ENCODE results near the gene ARSI.

DNA sequence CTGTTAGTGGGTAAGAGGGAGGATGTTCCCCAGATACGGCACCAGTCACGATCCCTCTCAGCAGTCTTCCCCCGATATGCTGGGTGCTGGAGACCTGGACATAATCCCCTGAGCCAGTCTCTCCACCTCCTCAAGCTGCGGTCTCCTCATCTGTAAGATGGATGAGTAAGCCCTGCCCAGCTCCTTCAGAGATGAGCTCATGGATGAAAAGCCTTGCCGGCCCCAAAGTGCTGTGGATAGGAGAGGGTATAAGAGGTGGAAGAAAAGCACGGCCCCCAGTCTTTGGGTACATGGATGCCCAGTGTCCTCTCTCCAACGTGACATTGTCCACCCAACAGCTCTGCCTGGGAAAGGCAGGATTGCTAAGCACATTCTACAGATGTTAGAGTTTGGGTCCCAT lies 17.6 kb downstream of the ARSI start:
- TF ChIP-seq, protein P1, sequence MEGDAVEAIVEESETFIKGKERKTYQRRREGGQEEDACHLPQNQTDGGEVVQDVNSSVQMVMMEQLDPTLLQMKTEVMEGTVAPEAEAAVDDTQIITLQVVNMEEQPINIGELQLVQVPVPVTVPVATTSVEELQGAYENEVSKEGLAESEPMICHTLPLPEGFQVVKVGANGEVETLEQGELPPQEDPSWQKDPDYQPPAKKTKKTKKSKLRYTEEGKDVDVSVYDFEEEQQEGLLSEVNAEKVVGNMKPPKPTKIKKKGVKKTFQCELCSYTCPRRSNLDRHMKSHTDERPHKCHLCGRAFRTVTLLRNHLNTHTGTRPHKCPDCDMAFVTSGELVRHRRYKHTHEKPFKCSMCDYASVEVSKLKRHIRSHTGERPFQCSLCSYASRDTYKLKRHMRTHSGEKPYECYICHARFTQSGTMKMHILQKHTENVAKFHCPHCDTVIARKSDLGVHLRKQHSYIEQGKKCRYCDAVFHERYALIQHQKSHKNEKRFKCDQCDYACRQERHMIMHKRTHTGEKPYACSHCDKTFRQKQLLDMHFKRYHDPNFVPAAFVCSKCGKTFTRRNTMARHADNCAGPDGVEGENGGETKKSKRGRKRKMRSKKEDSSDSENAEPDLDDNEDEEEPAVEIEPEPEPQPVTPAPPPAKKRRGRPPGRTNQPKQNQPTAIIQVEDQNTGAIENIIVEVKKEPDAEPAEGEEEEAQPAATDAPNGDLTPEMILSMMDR (IDR thresholded peaks at IDR 0.05), result no peak
- no peak for TF ChIP-seq POLR2A (IDR thresholded peaks at IDR 0.05)
